Esophagus squamous epithelium (tissue), 4 donors: Measurements from ENCODE around the gene ARHGDIB.

Source experiments
- POLR2A ChIP-seq, 4 donors: fragments of 450-650 bp; IDR thresholded peaks; one replicate each; pipeline ENCODE4 v1.6.1; 2017; ENCODE audit warnings: antibody characterized with exemption in 4 of 4, mild to moderate bottlenecking in 4 of 4, moderate library complexity in 3 of 4
- TF ChIP-seq, protein P1 (sequence below), 6 experiments: fragments of 450-650 bp in 4 of 6; fragments of 200-600 bp in 2 of 6; sonication (generic) in 2 of 6; IDR thresholded peaks; one replicate each; pipeline ENCODE4 v1.5.1; 2016 to 2019; ENCODE audit warnings: antibody characterized with exemption in 6 of 6, mild to moderate bottlenecking in 4 of 6, moderate library complexity in 4 of 6

GRCh38 chr12:14921218-14921617 lies 40.2 kb downstream of the ARHGDIB start:
- TF ChIP-seq, protein P1, sequence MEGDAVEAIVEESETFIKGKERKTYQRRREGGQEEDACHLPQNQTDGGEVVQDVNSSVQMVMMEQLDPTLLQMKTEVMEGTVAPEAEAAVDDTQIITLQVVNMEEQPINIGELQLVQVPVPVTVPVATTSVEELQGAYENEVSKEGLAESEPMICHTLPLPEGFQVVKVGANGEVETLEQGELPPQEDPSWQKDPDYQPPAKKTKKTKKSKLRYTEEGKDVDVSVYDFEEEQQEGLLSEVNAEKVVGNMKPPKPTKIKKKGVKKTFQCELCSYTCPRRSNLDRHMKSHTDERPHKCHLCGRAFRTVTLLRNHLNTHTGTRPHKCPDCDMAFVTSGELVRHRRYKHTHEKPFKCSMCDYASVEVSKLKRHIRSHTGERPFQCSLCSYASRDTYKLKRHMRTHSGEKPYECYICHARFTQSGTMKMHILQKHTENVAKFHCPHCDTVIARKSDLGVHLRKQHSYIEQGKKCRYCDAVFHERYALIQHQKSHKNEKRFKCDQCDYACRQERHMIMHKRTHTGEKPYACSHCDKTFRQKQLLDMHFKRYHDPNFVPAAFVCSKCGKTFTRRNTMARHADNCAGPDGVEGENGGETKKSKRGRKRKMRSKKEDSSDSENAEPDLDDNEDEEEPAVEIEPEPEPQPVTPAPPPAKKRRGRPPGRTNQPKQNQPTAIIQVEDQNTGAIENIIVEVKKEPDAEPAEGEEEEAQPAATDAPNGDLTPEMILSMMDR (IDR thresholded peaks at IDR 0.05), result no peak
- no peak for TF ChIP-seq POLR2A (IDR thresholded peaks at IDR 0.05)
